HFFc6 (cell line): ENCODE measurements around the gene ATP4B. TPM values are rescaled to one million over a fixed set of nuclear protein-coding genes. Genes with fewer than 3 reads are reported as not detected.

ENCODE experiments used
- DNase-seq: peaks from one replicate; pipeline ENCODE4 v3.0.0-alpha.2; 2018
- H3K27ac Mint-ChIP-seq: 2 replicates; pipeline ENCODE4 v1.8.0; 2020; ENCODE audit warnings: mild to moderate bottlenecking, mixed read lengths
- H3K27me3 Mint-ChIP-seq: 2 replicates; pipeline ENCODE4 v1.8.0; 2021; ENCODE audit warnings: mild to moderate bottlenecking, moderate library complexity, mixed read lengths; ENCODE audit not compliant: insufficient read depth
- H3K36me3 Mint-ChIP-seq: 2 replicates; pipeline ENCODE4 v1.8.0; 2021; ENCODE audit warnings: low read depth, mixed read lengths
- H3K4me1 Mint-ChIP-seq: 2 replicates; pipeline ENCODE4 v1.8.0; 2020; ENCODE audit warnings: low read depth, mixed read lengths
- H3K4me3 Mint-ChIP-seq: 2 replicates; pipeline ENCODE4 v1.8.0; 2020; ENCODE audit warnings: mild to moderate bottlenecking, moderate library complexity, mixed read lengths
- H3K9me3 Mint-ChIP-seq: 2 replicates; pipeline ENCODE4 v1.8.0; 2020; ENCODE audit warnings: mild to moderate bottlenecking, mixed read lengths
- total RNA-seq, 6 experiments: library from RNA; stranded (reverse); fragmentation: NEBNext Ultra II Directional; extraction: Animal tissue kit (Norgen Biotek cat#: 25700); gene quantifications; 2 replicates in 1 of 6; 3 replicates in 5 of 6; pipeline ENCODE4 v1.2.3, GENCODE V29; 2021
- TF ChIP-seq, protein P1 (sequence below): fragments of 200-600 bp; sonication (generic); IDR thresholded peaks from 2 replicates; pipeline ENCODE4 v1.5.0; 2021; ENCODE audit warnings: antibody characterized with exemption, mild to moderate bottlenecking

Gene ATP4B
- total RNA-seq, 6 experiments from 2014 or later, result not detected

DNA sequence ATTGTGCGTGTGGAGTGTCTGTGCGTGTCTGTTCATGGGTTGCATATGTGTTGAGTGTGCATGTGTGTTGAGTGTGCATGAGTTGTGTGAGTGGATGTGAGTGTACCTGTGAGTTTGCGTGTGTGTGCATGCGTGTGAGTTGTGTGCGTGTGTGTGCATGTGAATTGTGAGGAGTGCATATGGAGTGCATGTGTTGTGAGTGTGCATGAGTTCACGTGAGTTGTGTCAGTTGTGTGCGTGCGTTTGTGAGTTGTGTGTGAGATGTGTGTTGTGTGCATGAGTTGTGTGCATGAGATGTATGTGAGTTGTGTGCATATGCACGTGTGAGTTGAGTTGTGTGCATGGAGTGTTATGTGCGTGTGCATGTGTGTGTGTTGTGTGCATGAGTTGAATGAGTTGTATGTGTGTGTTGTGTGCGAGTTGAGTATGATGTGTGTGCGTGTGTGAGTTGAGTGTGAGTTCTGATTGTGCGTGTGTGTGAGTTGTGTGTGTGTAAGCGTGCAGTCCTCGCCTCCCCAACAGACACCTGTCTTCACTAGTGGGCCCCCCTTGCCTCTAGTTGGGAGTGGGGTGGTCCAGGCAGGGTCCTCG, 44.1 kb downstream of the ATP4B start:
- Mint-ChIP-seq H3K36me3 (peaks cover 37% of the 10 kb centered on the region; the same call in 1 of the 2 replicates), H3K9me3 (no peaks in the 10 kb centered on the region), H3K4me1 (peaks cover 5% of the 10 kb centered on the region; the same call in 1 of the 2 replicates), H3K4me3 (no peak overlapping the region), H3K27me3 (peaks cover 2% of the 10 kb centered on the region; the same call in 1 of the 2 replicates), H3K27ac (no peak overlapping the region)
- TF ChIP-seq, protein P1, sequence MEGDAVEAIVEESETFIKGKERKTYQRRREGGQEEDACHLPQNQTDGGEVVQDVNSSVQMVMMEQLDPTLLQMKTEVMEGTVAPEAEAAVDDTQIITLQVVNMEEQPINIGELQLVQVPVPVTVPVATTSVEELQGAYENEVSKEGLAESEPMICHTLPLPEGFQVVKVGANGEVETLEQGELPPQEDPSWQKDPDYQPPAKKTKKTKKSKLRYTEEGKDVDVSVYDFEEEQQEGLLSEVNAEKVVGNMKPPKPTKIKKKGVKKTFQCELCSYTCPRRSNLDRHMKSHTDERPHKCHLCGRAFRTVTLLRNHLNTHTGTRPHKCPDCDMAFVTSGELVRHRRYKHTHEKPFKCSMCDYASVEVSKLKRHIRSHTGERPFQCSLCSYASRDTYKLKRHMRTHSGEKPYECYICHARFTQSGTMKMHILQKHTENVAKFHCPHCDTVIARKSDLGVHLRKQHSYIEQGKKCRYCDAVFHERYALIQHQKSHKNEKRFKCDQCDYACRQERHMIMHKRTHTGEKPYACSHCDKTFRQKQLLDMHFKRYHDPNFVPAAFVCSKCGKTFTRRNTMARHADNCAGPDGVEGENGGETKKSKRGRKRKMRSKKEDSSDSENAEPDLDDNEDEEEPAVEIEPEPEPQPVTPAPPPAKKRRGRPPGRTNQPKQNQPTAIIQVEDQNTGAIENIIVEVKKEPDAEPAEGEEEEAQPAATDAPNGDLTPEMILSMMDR, result no peak
- DNase-seq, result no peak

DNA sequence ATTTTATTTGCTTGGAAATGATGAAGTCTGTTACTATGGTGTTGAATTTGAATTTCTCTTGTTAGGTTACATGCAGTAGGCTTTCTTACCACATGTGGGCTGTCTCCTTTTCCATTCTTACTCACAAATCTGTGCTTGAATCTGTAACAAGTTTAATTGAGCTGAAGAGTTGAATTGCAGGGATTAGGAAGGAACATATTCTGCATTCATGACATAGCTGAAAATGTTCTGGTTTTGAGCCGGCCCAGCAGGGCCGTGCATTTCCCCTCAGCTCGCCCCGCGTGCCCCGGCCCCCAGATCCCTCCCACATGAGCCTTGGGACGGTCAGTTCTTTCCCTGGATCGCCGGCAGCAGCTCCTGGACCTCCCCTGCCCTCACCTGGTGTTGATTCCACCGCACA, 45.4 kb downstream of the ATP4B start:
- no peak overlapping the region for H3K4me3 Mint-ChIP-seq
- H3K4me1 Mint-ChIP-seq, result no peaks in the 10 kb centered on the region

DNA sequence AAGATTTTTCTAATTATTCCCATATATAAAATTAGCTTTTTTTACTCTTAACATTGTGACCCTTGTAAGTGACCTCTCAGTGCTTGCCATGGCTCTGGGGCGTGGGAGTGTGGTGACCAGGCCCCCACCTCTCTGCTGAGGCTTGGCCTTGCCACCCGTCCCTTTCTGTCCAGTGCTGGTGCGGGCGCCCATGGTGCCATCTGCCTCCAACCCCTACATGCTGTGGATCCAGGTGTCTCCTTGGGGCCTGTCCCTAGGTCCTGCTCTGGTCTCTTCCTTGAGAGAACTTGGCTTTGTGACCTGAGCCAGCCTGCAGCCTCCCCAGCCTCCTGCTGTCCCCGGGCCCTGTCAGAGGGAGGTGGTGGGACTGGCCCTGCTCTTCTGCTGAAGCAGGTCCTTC, 46.0 kb downstream of the ATP4B start:
- Mint-ChIP-seq H3K36me3 (peaks cover 37% of the 10 kb centered on the region; the same call in 1 of the 2 replicates), H3K27ac (no peak overlapping the region), H3K4me1 (no peaks in the 10 kb centered on the region), H3K4me3 (no peak overlapping the region), H3K27me3 (peaks cover 2% of the 10 kb centered on the region; the same call in 1 of the 2 replicates), H3K9me3 (no peaks in the 10 kb centered on the region)
- DNase-seq, result no peak
- TF ChIP-seq, protein P1, result no peak

More for the DNA sequence above, 45.4 kb downstream of the ATP4B start:
- TF ChIP-seq, protein P1, result no peak
- no peak for DNase-seq
- Mint-ChIP-seq H3K27me3 (peaks cover 2% of the 10 kb centered on the region; the same call in 1 of the 2 replicates), H3K9me3 (no peaks in the 10 kb centered on the region), H3K27ac (no peak overlapping the region), H3K36me3 (peaks cover 37% of the 10 kb centered on the region; the same call in 1 of the 2 replicates)

DNA sequence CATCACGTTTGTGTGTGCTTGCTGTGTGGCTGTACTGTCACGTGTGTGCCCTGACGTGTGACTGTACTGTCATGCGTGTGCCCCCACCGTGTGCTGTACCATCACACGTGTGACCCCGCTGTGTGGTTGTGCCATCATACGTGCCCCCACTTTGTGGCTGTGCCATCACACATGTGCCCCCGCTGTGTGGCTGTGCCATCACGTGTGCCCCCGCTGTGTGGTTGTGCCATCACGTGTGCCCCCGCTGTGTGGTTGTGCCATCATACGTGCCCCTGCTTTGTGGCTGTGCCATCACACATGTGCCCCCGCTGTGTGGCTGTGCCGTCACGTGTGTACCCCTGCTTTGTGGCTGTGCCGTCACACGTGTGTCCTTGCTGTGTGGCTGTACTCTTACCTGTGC, 47.7 kb downstream of the ATP4B start:
- Mint-ChIP-seq H3K4me3 (no peak overlapping the region), H3K36me3 (peaks cover 32% of the 10 kb centered on the region; the same call in 1 of the 2 replicates), H3K27ac (no peak overlapping the region), H3K4me1 (no peaks in the 10 kb centered on the region), H3K9me3 (no peaks in the 10 kb centered on the region), H3K27me3 (peaks cover 2% of the 10 kb centered on the region; the same call in 1 of the 2 replicates)
- TF ChIP-seq, protein P1, result no peak
- no peak for DNase-seq

DNA sequence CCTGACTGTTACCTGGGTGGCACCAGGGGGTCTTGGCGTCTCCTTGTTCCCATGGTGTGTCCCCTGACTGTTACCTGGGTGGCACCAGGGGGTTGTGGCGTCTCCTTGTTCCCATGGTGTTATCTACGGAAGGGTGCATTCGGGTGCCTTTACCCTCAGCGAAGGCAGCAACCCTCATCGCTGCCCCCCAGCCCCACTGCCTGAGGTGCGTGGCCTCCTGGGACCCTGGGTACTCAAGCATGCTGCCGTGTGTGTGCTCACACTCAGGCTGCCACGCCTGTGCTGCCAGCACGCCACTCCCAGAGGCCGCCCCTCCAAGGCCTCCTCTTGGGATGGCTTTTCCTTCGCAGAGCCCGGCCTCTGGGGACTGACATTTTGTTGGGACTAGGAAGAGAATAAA, 48.4 kb downstream of the ATP4B start:
- H3K4me1 Mint-ChIP-seq, result no peaks in the 10 kb centered on the region
- no peak overlapping the region for H3K27ac Mint-ChIP-seq
- TF ChIP-seq, protein P1, result no peak
- H3K4me3 Mint-ChIP-seq, result no peak overlapping the region
- H3K27me3 Mint-ChIP-seq, result peaks cover 2% of the 10 kb centered on the region; the same call in 1 of the 2 replicates
- no peak for DNase-seq
- H3K36me3 Mint-ChIP-seq, result peaks cover 39% of the 10 kb centered on the region
- no peaks in the 10 kb centered on the region for H3K9me3 Mint-ChIP-seq
